Activated CD8-positive, alpha-beta memory T cell treated with anti-CD3 and anti-CD28 coated beads, Interleukin-2, amount 10 ng/mL, durations not matched to agents 7 days and 5 days (primary cell): ENCODE measurements around the gene MAML2. TPM values are rescaled to one million over a fixed set of nuclear protein-coding genes. Genes with fewer than 3 reads are reported as not detected.

ENCODE experiments used
- ATAC-seq: fragments of 150-1000 bp; cut with Tn5 transposase; one replicate; pipeline ENCODE4 v1.10.0; 2021; ENCODE audit warnings: moderate library complexity
- CTCF ChIA-PET: fragments of 350-600 bp; sonication (Branson Sonifier 250); formaldehyde crosslinking; loops from one replicate; lab custom pipeline; 2021; ENCODE audit warnings: antibody characterized with exemption; lab: Charles Lee
- DNase-seq: peaks from one replicate; pipeline ENCODE4 v3.0.0-alpha.2; 2020
- H3K27ac Mint-ChIP-seq: one replicate; pipeline ENCODE4 v1.8.0; 2021; ENCODE audit warnings: mild to moderate bottlenecking, mixed read lengths
- H3K27me3 Mint-ChIP-seq: one replicate; pipeline ENCODE4 v1.8.0; 2021; ENCODE audit warnings: mixed read lengths
- H3K36me3 Mint-ChIP-seq: one replicate; pipeline ENCODE4 v1.8.0; 2021; ENCODE audit warnings: mild to moderate bottlenecking, mixed read lengths
- H3K4me1 Mint-ChIP-seq: one replicate; pipeline ENCODE4 v1.8.0; 2021; ENCODE audit warnings: mixed read lengths
- H3K4me3 Mint-ChIP-seq: one replicate; pipeline ENCODE4 v1.8.0; 2021; ENCODE audit warnings: mild to moderate bottlenecking, moderate library complexity, mixed read lengths
- H3K9me3 Mint-ChIP-seq: one replicate; pipeline ENCODE4 v1.8.0; 2022; ENCODE audit warnings: low read depth, mixed read lengths
- total RNA-seq, 2 experiments: library from RNA; stranded (reverse); gene quantifications; one replicate each; pipeline ENCODE4 v1.2.3, GENCODE V29; 2021

The MAML2 gene
- total RNA-seq, 2 experiments from 2014 or later = 12.7 to 14.5 TPM

- H3K4me1 Mint-ChIP-seq = peaks cover 77% of the 10 kb centered on the region
- no peaks in the 10 kb centered on the region for H3K9me3 Mint-ChIP-seq
- peaks cover 27% of the 10 kb centered on the region for H3K36me3 Mint-ChIP-seq
- H3K4me3 Mint-ChIP-seq = no peak overlapping the region
- no peak overlapping the region for H3K27ac Mint-ChIP-seq
- CTCF ChIA-PET = interaction anchor here (0.7 to 1.6 kb wide), 3 partner anchors 8 to 280 kb away, joined by 3 to 7 read pairs (median 4); partner anchors contain the start of gene MAML2
- DNase-seq (no peak), ATAC-seq (no peak)
- no peaks in the 10 kb centered on the region for H3K27me3 Mint-ChIP-seq
Observed at GRCh38 chr11:96335388-96335787, 7.6 kb downstream of the MAML2 start.

- Mint-ChIP-seq H3K4me1 (peaks cover 81% of the 10 kb centered on the region), H3K9me3 (no peaks in the 10 kb centered on the region), H3K27me3 (no peaks in the 10 kb centered on the region), H3K36me3 (peaks cover 27% of the 10 kb centered on the region), H3K27ac (no peak overlapping the region), H3K4me3 (no peak overlapping the region)
- no peak for ATAC-seq
- no peak for DNase-seq
- CTCF ChIA-PET = interaction anchor here (1.1 to 1.6 kb wide), 2 partner anchors 9 to 279 kb away, joined by 4 to 7 read pairs; partner anchors contain the start of gene MAML2
Observed at GRCh38 chr11:96334219-96334618, 8.8 kb downstream of the MAML2 start.

GRCh38 chr11:96333191-96333719, 9.7 kb downstream of the MAML2 start:
- H3K4me1 Mint-ChIP-seq = peaks cover 79% of the 10 kb centered on the region
- no peaks in the 10 kb centered on the region for H3K9me3 Mint-ChIP-seq
- H3K27me3 Mint-ChIP-seq = no peaks in the 10 kb centered on the region
- DNase-seq = no peak
- H3K36me3 Mint-ChIP-seq = peaks cover 30% of the 10 kb centered on the region
- H3K4me3 Mint-ChIP-seq = no peak overlapping the region
- CTCF ChIA-PET = interaction anchor here (4.1 kb wide), 1 partner anchor 10 kb away, joined by 27 read pairs; the partner anchor contains the start of gene MAML2
- H3K27ac Mint-ChIP-seq = no peak overlapping the region
- no peak for ATAC-seq

GRCh38 chr11:96332126-96332771, 10.7 kb downstream of the MAML2 start:
- Mint-ChIP-seq H3K27ac (no peak overlapping the region), H3K9me3 (no peaks in the 10 kb centered on the region), H3K36me3 (peaks cover 28% of the 10 kb centered on the region), H3K4me3 (no peak overlapping the region), H3K27me3 (no peaks in the 10 kb centered on the region), H3K4me1 (peaks cover 70% of the 10 kb centered on the region)
- DNase-seq = no peak
- CTCF ChIA-PET = interaction anchor here (4.1 kb wide), 1 partner anchor 11 kb away, joined by 27 read pairs; the partner anchor contains the start of gene MAML2
- no peak for ATAC-seq

- Mint-ChIP-seq H3K27ac (no peak overlapping the region), H3K4me3 (no peak overlapping the region), H3K9me3 (no peaks in the 10 kb centered on the region)
Observed at GRCh38 chr11:96331699-96332116, 11.3 kb downstream of the MAML2 start.

GRCh38 chr11:96330511-96330859, 12.5 kb downstream of the MAML2 start:
- Mint-ChIP-seq H3K27me3 (no peaks in the 10 kb centered on the region), H3K36me3 (peaks cover 26% of the 10 kb centered on the region), H3K27ac (peak overlapping the region; percentile 14), H3K9me3 (no peaks in the 10 kb centered on the region), H3K4me1 (peaks cover 63% of the 10 kb centered on the region), H3K4me3 (no peak overlapping the region)
- DNase-seq = no peak
- CTCF ChIA-PET = interaction anchor here (1.1 to 4.1 kb wide), 3 partner anchors 10 to 275 kb away, joined by 3 to 27 read pairs (median 5); partner anchors contain the start of gene MAML2
- no peak for ATAC-seq

More at GRCh38 chr11:96331699-96332116, 11.3 kb downstream of the MAML2 start:
- Mint-ChIP-seq H3K36me3 (peaks cover 28% of the 10 kb centered on the region), H3K4me1 (peaks cover 66% of the 10 kb centered on the region), H3K27me3 (no peaks in the 10 kb centered on the region)
- peak; percentile 18 for ATAC-seq
- CTCF ChIA-PET = interaction anchor here (1.1 to 4.1 kb wide), 2 partner anchors 11 to 276 kb away, joined by 3 to 27 read pairs; partner anchors contain the start of gene MAML2
- no peak for DNase-seq

GRCh38 chr11:96329855-96330510, 13.0 kb downstream of the MAML2 start:
- H3K4me1 Mint-ChIP-seq = peaks cover 64% of the 10 kb centered on the region
- no peaks in the 10 kb centered on the region for H3K9me3 Mint-ChIP-seq
- peak overlapping the region; percentile 54 for H3K27ac Mint-ChIP-seq
- ATAC-seq = peak; percentile 53
- peaks cover 25% of the 10 kb centered on the region for H3K36me3 Mint-ChIP-seq
- DNase-seq = no peak
- CTCF ChIA-PET = interaction anchor here (1.4 to 4.1 kb wide), 2 partner anchors 10 to 13 kb away, joined by 5 to 27 read pairs; partner anchors contain the start of gene MAML2
- H3K27me3 Mint-ChIP-seq = no peaks in the 10 kb centered on the region
- H3K4me3 Mint-ChIP-seq = no peak overlapping the region

- ATAC-seq = peak; percentile 87
Observed at GRCh38 chr11:96329419-96329818, 13.6 kb downstream of the MAML2 start.

GRCh38 chr11:96328395-96329010, 14.5 kb downstream of the MAML2 start:
- H3K9me3 Mint-ChIP-seq = no peaks in the 10 kb centered on the region
- peaks cover 54% of the 10 kb centered on the region for H3K4me1 Mint-ChIP-seq
- peak overlapping the region; percentile 18 for H3K27ac Mint-ChIP-seq
- no peaks in the 10 kb centered on the region for H3K27me3 Mint-ChIP-seq
- no peak for ATAC-seq
- DNase-seq = no peak
- no peak overlapping the region for H3K4me3 Mint-ChIP-seq
- H3K36me3 Mint-ChIP-seq = peaks cover 16% of the 10 kb centered on the region
- CTCF ChIA-PET = interaction anchor here (0.6 to 0.9 kb wide), 3 partner anchors 11 to 15 kb away, joined by 3 to 4 read pairs (median 3); partner anchors contain the start of gene MAML2

More at GRCh38 chr11:96329419-96329818, 13.6 kb downstream of the MAML2 start:
- CTCF ChIA-PET = interaction anchor here (1.4 to 4.1 kb wide), 2 partner anchors 11 to 14 kb away, joined by 5 to 27 read pairs; partner anchors contain the start of gene MAML2
- Mint-ChIP-seq H3K4me1 (peaks cover 62% of the 10 kb centered on the region), H3K4me3 (peak overlapping the region; percentile 33), H3K9me3 (no peaks in the 10 kb centered on the region), H3K27ac (peak overlapping the region; percentile 54), H3K36me3 (peaks cover 20% of the 10 kb centered on the region), H3K27me3 (no peaks in the 10 kb centered on the region)
- DNase-seq = no peak

GRCh38 chr11:96326959-96327358, 16.0 kb downstream of the MAML2 start:
- H3K9me3 Mint-ChIP-seq = no peaks in the 10 kb centered on the region
- no peak overlapping the region for H3K4me3 Mint-ChIP-seq
- ATAC-seq (no peak), DNase-seq (no peak)
- CTCF ChIA-PET = no interaction called here
- H3K27ac Mint-ChIP-seq = no peak overlapping the region
- no peaks in the 10 kb centered on the region for H3K27me3 Mint-ChIP-seq
- H3K4me1 Mint-ChIP-seq = peaks cover 41% of the 10 kb centered on the region
- peaks cover 26% of the 10 kb centered on the region for H3K36me3 Mint-ChIP-seq

GRCh38 chr11:96324912-96325311, 18.1 kb downstream of the MAML2 start:
- no peak overlapping the region for H3K4me3 Mint-ChIP-seq
- DNase-seq (no peak), ATAC-seq (no peak)
- H3K27ac Mint-ChIP-seq = no peak overlapping the region
- no peaks in the 10 kb centered on the region for H3K9me3 Mint-ChIP-seq
- CTCF ChIA-PET = interaction anchor here (1.2 to 1.8 kb wide), 2 partner anchors 10 to 18 kb away, joined by 3 to 8 read pairs; partner anchors contain the start of gene MAML2
- no peaks in the 10 kb centered on the region for H3K27me3 Mint-ChIP-seq
- H3K4me1 Mint-ChIP-seq = peaks cover 38% of the 10 kb centered on the region
- H3K36me3 Mint-ChIP-seq = peaks cover 28% of the 10 kb centered on the region

- peaks cover 35% of the 10 kb centered on the region for H3K4me1 Mint-ChIP-seq
- H3K4me3 Mint-ChIP-seq = no peak overlapping the region
- no peak overlapping the region for H3K27ac Mint-ChIP-seq
- no peak for DNase-seq
- ATAC-seq = no peak
- CTCF ChIA-PET = interaction anchor here (1.0 to 1.7 kb wide), 2 partner anchors 12 to 14 kb away, joined by 3 to 4 read pairs; no protein-coding TSS in a partner anchor
- no peaks in the 10 kb centered on the region for H3K27me3 Mint-ChIP-seq
- peaks cover 28% of the 10 kb centered on the region for H3K36me3 Mint-ChIP-seq
- H3K9me3 Mint-ChIP-seq = no peaks in the 10 kb centered on the region
Observed at GRCh38 chr11:96323642-96323985, 19.4 kb downstream of the MAML2 start.
